ENCODE results near the gene CTSC. TPM values are rescaled to one million over a fixed set of nuclear protein-coding genes. Genes with fewer than 3 reads are reported as not detected.

CTSC gene
- total RNA-seq, 1 experiment from 2014 or later, result 359 TPM

GRCh38 chr11:88375927-88376470 lies 38.5 kb upstream of the CTSC start:
- H4K20me1 ChIP-seq (ENCODE audit: control insufficient read depth, insufficient read depth, insufficient read length), result no peaks in the 10 kb centered on the region
- no peak overlapping the region for H2BK12ac ChIP-seq (ENCODE audit: insufficient read length, low read depth, low read length)
- H3K27me3 ChIP-seq (ENCODE audit: insufficient read depth, low read length), result no peaks in the 10 kb centered on the region
- Mint-ChIP-seq H3K36me3 (ENCODE audit: insufficient read depth in 1 of 3, low read depth in 3 of 3) (peaks cover 0 to 11% (median 2%) of the 10 kb centered on the region in 3 experiments; a peak in 3 of 7 replicates), H3K4me1 (peaks cover 17 to 20% of the 10 kb centered on the region in 2 experiments), H3K27me3 (ENCODE audit: low read depth) (no peaks in the 10 kb centered on the region), H3K9me3 (no peaks in the 10 kb centered on the region; a peak in 1 of 5 replicates), H3K4me3 (no peak overlapping the region), H3K27ac (no peak overlapping the region)
- no peak overlapping the region for H4K8ac ChIP-seq (replicated peaks; ENCODE audit: insufficient read length, low read depth, low read length)
- no peak overlapping the region for H3K18ac ChIP-seq (ENCODE audit: insufficient read length, low read depth, low read length)
- H3K79me2 ChIP-seq (ENCODE audit: insufficient read depth, low read length), result no peaks in the 10 kb centered on the region
- H3K4me1 ChIP-seq (ENCODE audit: insufficient read depth, low read length), result peaks cover 4% of the 10 kb centered on the region
- WGBS (ENCODE audit: extremely low coverage, insufficient read length, low lambda C conversion rate), result no CpG with 5 or more reads among the region's 2 CpGs
- H2AK5ac ChIP-seq (ENCODE audit: insufficient read length, low read length), result no peak overlapping the region
- H3K14ac ChIP-seq (ENCODE audit: insufficient read depth, low read length), result no peak overlapping the region
- H2AFZ ChIP-seq (ENCODE audit: low read length), result no peak overlapping the region
- no peak overlapping the region for H3K23ac ChIP-seq (ENCODE audit: insufficient read length, low read depth, low read length)
- H3K79me1 ChIP-seq (ENCODE audit: insufficient read depth, low read depth, low read length, poor library complexity, severe bottlenecking), result no peaks in the 10 kb centered on the region
- no peak overlapping the region for H3K4me2 ChIP-seq (ENCODE audit: insufficient read depth, insufficient read length, low read length)
- H4K91ac ChIP-seq (ENCODE audit: insufficient read length, low read depth, low read length), result no peak overlapping the region
- H2BK120ac ChIP-seq (ENCODE audit: low read depth, low read length, poor library complexity, severe bottlenecking), result no peak overlapping the region
- H2BK20ac ChIP-seq (ENCODE audit: low read depth, low read length, poor library complexity, severe bottlenecking), result no peak overlapping the region
- no peak overlapping the region for H3K4ac ChIP-seq (ENCODE audit: low read depth, low read length)
- H4K5ac ChIP-seq (ENCODE audit: insufficient read length, low read depth, low read length), result no peak overlapping the region
- H3T11ph ChIP-seq (ENCODE audit: low read length), result no peak overlapping the region
- no peak overlapping the region for H3K56ac ChIP-seq (ENCODE audit: insufficient read length, low read depth, low read length)
- no peak overlapping the region for H2BK15ac ChIP-seq (ENCODE audit: low read depth, low read length)
- DNase-seq, result no peak
- no peak overlapping the region for H3K27ac ChIP-seq (ENCODE audit: insufficient read length, low read depth, low read length)
- no peaks in the 10 kb centered on the region for H3K23me2 ChIP-seq (ENCODE audit: insufficient read length, low read depth, low read length, poor library complexity, severe bottlenecking)
- no peaks in the 10 kb centered on the region for H3K9me3 ChIP-seq (ENCODE audit: control insufficient read depth, low read depth, low read length)
- no peak for TF ChIP-seq CTCF (conservative IDR thresholded peaks at IDR 0.05)
- no peak overlapping the region for H2BK5ac ChIP-seq (ENCODE audit: insufficient read length, low read length)
- no peak overlapping the region for H3K9ac ChIP-seq (ENCODE audit: extremely low read depth, insufficient read length, low read length)
